HG03571 (cell line): ENCODE measurements around the gene ZCRB1.

ENCODE experiments used
- ATAC-seq: cut with Tn5 transposase; IDR thresholded peaks from one replicate; pipeline ENCODE4 v1.9.1; 2021; ENCODE audit not compliant: unreplicated experiment

Gene ZCRB1

GRCh38 chr12:42281844-42282243 lies 44.0 kb downstream of the ZCRB1 start:
- no peak for ATAC-seq

GRCh38 chr12:42281278-42281677 lies 44.6 kb downstream of the ZCRB1 start:
- ATAC-seq, result no peak

- ATAC-seq, result no peak
These were observed 47.8 kb downstream of the ZCRB1 start for GRCh38 chr12:42278128-42278510.

GRCh38 chr12:42277396-42278127 lies 48.3 kb downstream of the ZCRB1 start:
- no peak for ATAC-seq

DNA sequence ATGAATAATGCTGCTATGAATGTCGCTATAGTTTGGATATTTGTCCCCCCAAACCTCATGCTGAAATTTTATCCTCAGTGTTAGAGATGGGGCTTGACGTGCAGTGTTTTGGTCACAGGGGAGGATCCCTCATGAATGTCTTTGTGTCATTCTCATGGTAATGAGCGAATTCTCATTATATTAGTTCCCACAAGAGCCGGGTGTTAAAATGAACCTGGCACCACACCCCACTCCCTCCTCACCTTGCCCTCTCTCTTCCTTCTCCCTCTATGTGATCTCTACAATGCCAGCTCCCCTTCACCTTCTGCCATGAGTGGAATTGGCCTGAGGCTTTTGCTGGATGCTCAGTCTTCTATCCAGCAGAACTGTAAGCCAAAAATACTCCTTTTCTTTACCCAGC lies 50.4 kb downstream of the ZCRB1 start:
- no peak for ATAC-seq

GRCh38 chr12:42273706-42274105 lies 52.2 kb downstream of the ZCRB1 start:
- ATAC-seq, result no peak

GRCh38 chr12:42270596-42270995 lies 55.3 kb downstream of the ZCRB1 start:
- ATAC-seq, result no peak

DNA sequence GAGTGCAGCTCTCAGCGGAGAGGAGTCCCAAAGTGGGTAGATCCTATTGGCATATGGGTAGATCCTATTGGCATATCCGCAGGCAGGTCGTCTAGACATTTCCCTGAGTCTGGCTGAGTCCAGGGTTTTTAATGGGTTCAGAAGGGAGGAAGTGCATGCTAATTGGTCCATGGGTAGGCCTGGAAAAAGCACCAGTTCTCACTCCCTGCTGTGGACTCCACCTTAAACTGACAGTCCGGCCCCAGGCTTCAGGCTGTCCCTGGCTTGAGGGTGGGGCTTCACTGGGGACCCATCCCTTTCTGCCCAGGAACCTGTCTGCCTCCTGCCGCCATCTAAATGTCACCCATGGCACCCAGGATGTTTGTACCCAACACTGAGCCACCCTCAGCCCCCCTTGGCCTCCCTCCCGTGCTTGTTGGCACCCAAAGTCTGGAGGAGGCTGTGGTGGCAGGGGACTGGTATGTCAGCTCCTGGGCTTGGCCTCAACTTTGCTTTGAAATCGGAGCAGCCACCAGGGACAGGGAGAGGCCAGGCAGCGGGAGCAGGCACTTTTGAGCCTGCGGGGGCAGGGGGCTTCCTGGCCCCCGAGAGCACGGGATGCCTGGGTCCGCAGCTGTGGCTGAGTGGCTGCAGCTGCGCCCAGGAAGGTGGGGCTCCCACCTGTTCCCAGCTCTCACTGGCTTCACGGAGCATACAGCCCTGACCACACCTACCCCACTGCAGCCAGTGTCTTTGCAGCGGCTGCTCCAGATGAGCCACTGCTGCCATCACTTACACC lies 58.3 kb downstream of the ZCRB1 start:
- no peak for ATAC-seq

DNA sequence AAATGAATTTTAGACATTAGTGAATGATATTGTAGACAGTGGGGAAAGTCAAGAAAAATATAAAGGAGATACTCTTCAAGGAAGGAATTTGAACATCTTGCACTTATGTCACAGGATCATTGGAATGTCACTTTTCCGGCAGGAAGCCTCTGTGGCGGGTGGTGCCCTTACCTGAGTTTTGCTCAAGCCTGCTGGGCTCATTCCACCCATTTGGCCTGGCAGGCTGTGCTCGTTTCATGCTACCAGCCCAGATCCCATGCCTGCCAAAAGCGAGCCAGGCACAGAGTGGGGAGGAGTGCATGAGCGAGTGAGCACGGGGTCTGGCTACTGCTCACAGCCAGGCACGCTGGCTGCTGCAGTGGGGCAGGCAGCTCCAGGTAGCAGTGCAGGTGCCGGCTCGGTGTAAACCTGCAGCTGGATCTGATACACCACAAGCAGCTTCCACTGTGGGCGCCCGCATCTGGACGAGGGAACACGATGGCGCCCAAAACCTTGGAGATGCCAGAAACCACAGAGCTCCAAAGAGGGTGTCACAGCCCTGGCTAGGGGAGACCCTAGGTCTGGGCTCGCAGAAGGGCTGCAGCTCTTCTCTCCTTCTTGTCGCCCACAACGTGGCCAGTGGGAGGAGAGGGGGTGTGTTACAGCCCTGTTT lies 59.2 kb downstream of the ZCRB1 start:
- no peak for ATAC-seq

DNA sequence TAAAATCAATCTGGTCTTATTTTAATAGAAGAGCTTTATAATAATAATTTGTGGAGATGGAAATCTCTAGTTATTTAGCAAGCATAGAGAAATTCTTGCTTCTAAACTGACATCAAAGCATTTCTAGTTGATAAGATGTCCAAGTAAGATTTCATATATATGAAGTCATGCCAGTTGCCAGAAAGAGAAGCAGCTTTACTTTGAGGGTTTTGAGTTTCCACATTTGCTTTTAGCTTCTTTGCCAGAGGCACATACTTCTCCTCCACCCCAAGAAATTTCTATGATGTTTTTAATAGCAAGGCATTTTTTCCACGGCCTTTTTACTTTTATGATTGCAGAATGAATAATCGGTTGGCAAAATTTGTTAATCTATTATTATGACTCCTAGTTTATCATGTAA lies 63.6 kb downstream of the ZCRB1 start:
- ATAC-seq, result no peak
